T-helper 17 cell (primary cell): ENCODE results near the gene AHDC1. TPM values are rescaled to one million over a fixed set of nuclear protein-coding genes. Genes with fewer than 3 reads are reported as not detected.
"Not testable (repeated sequence)": the region's sequence is repeated elsewhere in the genome, so short reads cannot be mapped to it uniquely, and the experiment has no call there.

Experiments used
- ATAC-seq: fragments of 150-1000 bp; cut with Tn5 transposase; 2 replicates; pipeline ENCODE4 v1.10.0; 2021; ENCODE audit warnings: mild to moderate bottlenecking, moderate library complexity
- DNase-seq, 3 donors: peaks; one replicate each; pipeline versions ENCODE4 v3.0.0 to v3.0.0-alpha.2; 2020 to 2021
- H3K9me3 ChIP-seq: one replicate; pipeline ENCODE4 v1.7.0; 2013; ENCODE audit warnings: low read length, mild to moderate bottlenecking; ENCODE audit not compliant: control insufficient read depth, poor library complexity, severe bottlenecking
- H3K27ac Mint-ChIP-seq: one replicate; pipeline ENCODE4 v1.8.0; 2022; ENCODE audit warnings: mild to moderate bottlenecking, moderate library complexity, mixed read lengths
- H3K27me3 Mint-ChIP-seq: one replicate; pipeline ENCODE4 v1.8.0; 2022; ENCODE audit warnings: mixed read lengths
- H3K36me3 Mint-ChIP-seq: one replicate; pipeline ENCODE4 v1.8.0; 2022; ENCODE audit warnings: low read depth, mixed read lengths
- H3K4me1 Mint-ChIP-seq: one replicate; pipeline ENCODE4 v1.8.0; 2022; ENCODE audit warnings: mild to moderate bottlenecking, mixed read lengths
- H3K4me3 Mint-ChIP-seq: one replicate; pipeline ENCODE4 v1.8.0; 2022; ENCODE audit warnings: mild to moderate bottlenecking, moderate library complexity, mixed read lengths
- total RNA-seq, 4 donors: library from RNA in 2 of 4; stranded (reverse) in 2 of 4; gene quantifications; one replicate each; pipeline ENCODE4 v1.2.3 and lab custom pipeline; 2022 to 2026

Gene AHDC1
- total RNA-seq, 2 donors from 2014 or later: 15.9 to 18.7 TPM

DNA sequence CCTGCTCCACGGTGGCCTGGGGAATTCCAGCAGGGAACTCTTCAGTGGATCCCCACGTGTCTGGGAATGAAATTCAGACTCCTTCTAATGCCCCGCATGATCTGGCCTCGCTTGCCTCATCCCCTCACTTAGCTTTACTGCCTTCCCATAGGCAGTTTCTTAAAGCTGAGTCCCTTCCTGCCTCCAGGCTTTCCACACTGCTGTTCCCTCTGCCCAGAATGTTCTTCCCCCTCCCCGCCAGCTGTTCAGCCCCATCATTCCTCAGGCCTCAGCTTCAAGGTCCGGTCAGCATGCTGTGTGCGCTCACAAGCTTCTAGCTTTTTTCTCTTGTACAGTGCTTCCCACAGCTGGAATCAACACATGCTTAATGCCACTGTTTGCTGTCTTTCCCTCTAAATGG lies 59.1 kb downstream of the AHDC1 start:
- H3K9me3 ChIP-seq: no peaks in the 10 kb centered on the region
- H3K27ac Mint-ChIP-seq: peak overlapping the region; percentile 19
- H3K36me3 Mint-ChIP-seq: peaks cover under 1% of the 10 kb centered on the region
- DNase-seq: no peak
- ATAC-seq: no peak
- H3K27me3 Mint-ChIP-seq: no peaks in the 10 kb centered on the region
- peaks cover 15% of the 10 kb centered on the region for H3K4me1 Mint-ChIP-seq
- H3K4me3 Mint-ChIP-seq: no peak overlapping the region

DNA sequence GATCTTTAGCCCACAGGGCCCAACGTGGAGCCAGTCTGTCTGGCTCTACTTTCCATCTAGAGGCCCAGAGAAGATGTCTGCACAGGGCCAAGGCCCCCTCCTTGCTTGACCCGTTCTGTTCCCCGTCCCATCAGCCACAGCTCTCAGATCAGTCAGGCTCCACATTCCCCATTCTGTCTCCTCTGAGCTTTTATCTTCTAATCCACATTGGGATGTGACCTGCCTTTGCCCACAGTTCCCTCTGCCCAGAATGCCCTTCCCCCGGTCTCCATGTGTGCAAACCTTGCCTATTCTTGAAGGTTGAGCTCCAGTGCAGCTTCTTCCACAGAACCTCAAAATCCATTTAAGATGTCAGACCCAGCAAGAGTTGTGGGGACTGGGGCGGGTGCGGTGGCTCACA lies 60.7 kb downstream of the AHDC1 start:
- DNase-seq (no peak), ATAC-seq (no peak)
- peaks cover 15% of the 10 kb centered on the region for H3K4me1 Mint-ChIP-seq
- peaks cover 2% of the 10 kb centered on the region for H3K36me3 Mint-ChIP-seq
- no peaks in the 10 kb centered on the region for H3K9me3 ChIP-seq
- H3K27me3 Mint-ChIP-seq: no peaks in the 10 kb centered on the region
- H3K27ac Mint-ChIP-seq: peak overlapping the region; percentile 86
- no peak overlapping the region for H3K4me3 Mint-ChIP-seq

DNA sequence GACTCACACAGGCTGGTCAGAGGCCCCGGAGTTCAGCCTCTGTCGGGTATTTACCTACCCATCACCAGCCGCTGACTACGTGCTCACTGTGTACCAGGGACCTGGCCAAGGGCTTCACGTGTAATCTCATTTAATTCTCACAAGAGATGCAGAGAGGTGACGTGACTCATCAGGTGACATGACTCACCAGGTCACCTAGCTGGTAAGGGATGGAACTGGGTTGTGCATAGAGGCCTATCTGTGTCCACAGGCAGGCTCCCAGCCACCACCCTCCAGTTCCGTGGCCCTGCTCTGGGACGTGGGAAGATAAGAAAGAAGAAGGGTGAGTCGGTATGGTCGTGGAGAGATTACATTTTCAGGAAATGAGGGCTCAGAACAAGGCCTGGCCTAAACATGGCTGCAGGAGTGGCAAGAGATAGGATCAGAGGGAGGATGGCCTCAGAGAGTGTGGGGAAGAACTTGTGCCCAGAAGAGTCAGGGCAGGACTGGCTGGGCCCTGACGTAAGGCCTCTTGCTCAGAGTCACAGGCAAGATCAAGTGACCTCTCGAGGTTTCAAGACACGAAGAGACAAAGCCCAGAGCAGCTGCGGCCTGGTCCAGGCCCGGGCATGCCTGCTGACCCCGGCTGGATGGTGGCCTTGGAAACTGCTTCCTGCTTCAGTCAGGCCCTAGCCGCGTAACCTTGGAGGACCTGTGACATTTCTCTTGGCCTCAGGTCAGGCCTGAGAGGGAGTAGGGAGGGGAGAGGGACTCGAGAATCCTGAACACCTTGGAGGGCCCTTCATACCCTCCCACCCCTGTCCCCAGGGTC lies 61.3 kb downstream of the AHDC1 start:
- Mint-ChIP-seq H3K4me1 (peaks cover 15% of the 10 kb centered on the region), H3K4me3 (no peak overlapping the region), H3K27ac (peak overlapping the region; percentile 86), H3K36me3 (peaks cover 2% of the 10 kb centered on the region), H3K27me3 (no peaks in the 10 kb centered on the region)
- DNase-seq (no peak), ATAC-seq (no peak)
- H3K9me3 ChIP-seq: no peaks in the 10 kb centered on the region

GRCh38 chr1:27539901-27540861 lies 63.8 kb downstream of the AHDC1 start:
- H3K36me3 Mint-ChIP-seq: peaks cover 2% of the 10 kb centered on the region
- H3K27ac Mint-ChIP-seq: peak overlapping the region; percentile 81
- no peaks in the 10 kb centered on the region for H3K9me3 ChIP-seq
- ATAC-seq (no peak), DNase-seq (no peak)
- H3K4me3 Mint-ChIP-seq: no peak overlapping the region
- peaks cover 15% of the 10 kb centered on the region for H3K4me1 Mint-ChIP-seq
- no peaks in the 10 kb centered on the region for H3K27me3 Mint-ChIP-seq

DNA sequence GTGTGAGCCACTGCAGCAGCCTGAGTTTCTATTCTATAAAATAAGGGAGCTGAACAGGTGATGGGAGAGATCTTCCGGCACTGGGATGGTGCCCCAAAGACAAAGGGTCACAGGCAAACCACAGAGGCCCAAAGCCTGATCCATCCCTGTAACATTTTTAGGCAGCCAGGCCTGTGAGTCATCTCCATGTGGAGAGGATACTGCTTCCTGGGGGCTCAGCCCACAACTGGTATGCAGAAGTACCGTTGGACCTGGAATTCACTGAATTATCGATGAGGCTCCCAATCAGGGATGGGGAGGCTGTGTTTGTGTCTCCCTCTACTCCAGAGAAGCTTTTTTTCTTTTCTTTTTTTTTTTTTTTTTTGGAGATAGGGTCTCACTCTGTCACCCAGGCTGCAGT lies 65.2 kb downstream of the AHDC1 start:
- Mint-ChIP-seq H3K36me3 (peaks cover 2% of the 10 kb centered on the region), H3K27me3 (no peaks in the 10 kb centered on the region), H3K4me3 (no peak overlapping the region), H3K4me1 (peaks cover 7% of the 10 kb centered on the region), H3K27ac (no peak overlapping the region)
- ATAC-seq (no peak), DNase-seq (no peak)
- H3K9me3 ChIP-seq: no peaks in the 10 kb centered on the region

- not testable (repeated sequence) for H3K36me3 Mint-ChIP-seq, H3K4me3 Mint-ChIP-seq, ATAC-seq, H3K9me3 ChIP-seq, H3K27me3 Mint-ChIP-seq, DNase-seq, H3K27ac Mint-ChIP-seq
- H3K4me1 Mint-ChIP-seq: peaks cover 12% of the 10 kb centered on the region
Measured at GRCh38 chr1:27538305-27538676, 65.7 kb downstream of the AHDC1 start.

GRCh38 chr1:27536767-27537166 lies 67.2 kb downstream of the AHDC1 start:
- no peaks in the 10 kb centered on the region for H3K9me3 ChIP-seq
- Mint-ChIP-seq H3K27me3 (no peaks in the 10 kb centered on the region), H3K4me3 (no peak overlapping the region), H3K4me1 (peaks cover 22% of the 10 kb centered on the region), H3K36me3 (peaks cover 2% of the 10 kb centered on the region), H3K27ac (no peak overlapping the region)
- no peak for ATAC-seq
- no peak for DNase-seq

DNA sequence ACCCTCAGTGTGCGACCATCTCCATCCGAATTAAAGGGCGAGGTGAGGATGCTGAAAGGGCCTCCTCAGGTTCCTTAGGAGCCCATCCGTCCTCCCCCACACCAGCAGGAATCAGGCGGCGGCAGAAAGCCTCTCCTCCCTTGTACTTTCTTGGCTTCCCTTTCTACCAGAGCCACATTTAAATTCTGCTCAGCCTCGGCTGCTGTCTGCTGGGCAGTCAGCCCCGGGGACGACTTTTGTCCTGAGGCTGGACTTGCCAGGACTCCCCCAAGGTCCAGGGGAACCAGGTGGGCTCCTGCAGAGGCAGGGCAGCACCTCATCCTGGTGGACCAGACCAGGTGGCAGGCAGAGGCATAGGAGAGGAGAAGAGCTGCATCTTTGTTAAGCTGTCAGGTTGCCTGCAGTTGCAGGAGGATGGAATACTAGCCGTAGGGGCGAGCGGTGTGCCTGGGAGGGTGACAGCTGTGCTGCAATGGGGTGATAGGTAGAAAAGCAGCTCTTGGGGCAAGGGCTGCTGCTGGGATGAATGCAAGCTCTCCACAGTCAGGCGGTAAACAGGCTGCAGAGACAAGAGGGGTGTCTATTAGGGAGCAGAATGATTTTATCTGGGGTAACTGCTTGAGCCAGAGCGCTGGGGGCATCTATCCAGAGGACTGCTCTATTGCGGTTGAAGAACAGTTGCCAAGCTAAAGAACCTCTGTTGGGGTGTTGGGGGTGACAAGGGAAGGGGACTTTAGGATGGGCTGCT lies 67.8 kb downstream of the AHDC1 start:
- H3K9me3 ChIP-seq: no peaks in the 10 kb centered on the region
- peak overlapping the region; percentile 31 for H3K4me3 Mint-ChIP-seq
- peaks cover 2% of the 10 kb centered on the region for H3K36me3 Mint-ChIP-seq
- H3K4me1 Mint-ChIP-seq: peaks cover 25% of the 10 kb centered on the region
- no peaks in the 10 kb centered on the region for H3K27me3 Mint-ChIP-seq
- ATAC-seq: no peak
- peak overlapping the region; percentile 70 for H3K27ac Mint-ChIP-seq
- no peak for DNase-seq

- H3K27ac Mint-ChIP-seq: peak overlapping the region; percentile 70
- DNase-seq: no peak
- H3K36me3 Mint-ChIP-seq: peaks cover 2% of the 10 kb centered on the region
- peaks cover 23% of the 10 kb centered on the region for H3K4me1 Mint-ChIP-seq
- no peak overlapping the region for H3K4me3 Mint-ChIP-seq
- no peaks in the 10 kb centered on the region for H3K9me3 ChIP-seq
- ATAC-seq: no peak
- H3K27me3 Mint-ChIP-seq: no peaks in the 10 kb centered on the region
Measured at GRCh38 chr1:27535386-27535785, 68.6 kb downstream of the AHDC1 start.

DNA sequence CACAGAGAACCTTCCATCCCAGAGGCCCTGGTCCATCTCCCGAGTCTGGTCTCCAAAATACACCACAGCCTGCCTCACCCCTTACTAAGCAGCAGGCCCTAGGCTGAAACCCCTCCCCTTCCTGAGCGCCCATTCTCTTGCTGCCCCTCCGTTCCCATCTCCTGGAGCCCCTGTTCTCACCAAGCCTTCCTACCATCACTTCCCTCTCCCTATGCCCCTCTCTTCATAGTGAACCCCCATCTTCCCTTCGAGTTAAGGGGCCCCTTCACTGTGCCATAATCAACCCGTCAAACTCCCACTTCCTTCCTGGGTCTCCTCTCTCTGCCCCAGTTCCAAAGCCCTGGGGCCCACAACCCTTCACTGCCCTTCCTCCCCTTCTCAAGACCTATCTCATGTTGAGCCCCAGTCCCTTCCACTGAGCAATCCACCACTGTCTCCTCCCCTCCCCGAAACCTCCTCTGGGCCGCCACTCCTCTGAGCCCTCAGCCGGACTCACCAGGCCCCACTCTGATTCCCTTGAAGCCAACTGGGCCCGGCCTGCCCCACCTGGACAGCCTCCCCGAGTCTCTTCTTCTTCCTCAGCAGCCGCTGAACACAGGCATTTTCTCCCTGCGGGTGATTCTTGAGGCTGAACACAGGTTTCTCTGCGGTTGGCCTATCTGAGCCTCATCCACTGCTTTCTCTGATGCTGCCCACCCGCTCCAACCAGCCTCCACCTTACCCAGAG lies 71.8 kb downstream of the AHDC1 start:
- Mint-ChIP-seq H3K36me3 (peaks cover 2% of the 10 kb centered on the region), H3K4me1 (peaks cover 35% of the 10 kb centered on the region), H3K4me3 (peak overlapping the region; percentile 60), H3K27me3 (no peaks in the 10 kb centered on the region), H3K27ac (peak overlapping the region; percentile 93)
- ATAC-seq (no peak), DNase-seq (no peak)
- H3K9me3 ChIP-seq: no peaks in the 10 kb centered on the region

DNA sequence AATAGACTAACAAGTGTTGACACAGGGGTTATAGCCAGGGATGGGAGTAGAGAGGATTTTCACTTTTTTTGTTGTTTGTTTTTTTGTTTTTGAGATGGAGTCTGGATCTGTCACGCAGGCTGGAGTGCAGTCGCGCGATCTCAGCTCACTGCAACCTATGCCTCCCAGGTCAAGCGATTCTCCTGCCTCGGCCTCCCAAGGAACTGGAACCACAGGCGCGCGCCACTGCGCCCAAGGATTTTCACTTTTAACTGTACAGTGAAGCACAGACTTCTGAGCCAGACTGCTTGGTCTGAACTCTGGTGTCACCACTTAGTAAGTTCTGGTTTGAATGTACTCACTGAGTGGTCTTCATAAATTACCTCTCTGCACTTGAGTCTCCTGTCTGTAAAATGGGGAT lies 73.8 kb downstream of the AHDC1 start:
- H3K9me3 ChIP-seq: no peaks in the 10 kb centered on the region
- no peak overlapping the region for H3K27ac Mint-ChIP-seq
- H3K4me1 Mint-ChIP-seq: peaks cover 47% of the 10 kb centered on the region
- H3K27me3 Mint-ChIP-seq: no peaks in the 10 kb centered on the region
- peaks cover 2% of the 10 kb centered on the region for H3K36me3 Mint-ChIP-seq
- DNase-seq: no peak
- no peak for ATAC-seq
- H3K4me3 Mint-ChIP-seq: no peak overlapping the region

GRCh38 chr1:27529704-27530018 lies 74.3 kb downstream of the AHDC1 start:
- DNase-seq (no peak), ATAC-seq (no peak)
- no peaks in the 10 kb centered on the region for H3K9me3 ChIP-seq
- no peaks in the 10 kb centered on the region for H3K27me3 Mint-ChIP-seq
- peaks cover 50% of the 10 kb centered on the region for H3K4me1 Mint-ChIP-seq
- H3K4me3 Mint-ChIP-seq: peak overlapping the region; percentile 80
- H3K36me3 Mint-ChIP-seq: peaks cover 4% of the 10 kb centered on the region
- peak overlapping the region; percentile 63 for H3K27ac Mint-ChIP-seq
